Measurements from ENCODE around the gene ERP29.
"Not testable (repeated sequence)": the region's sequence is repeated elsewhere in the genome, so short reads cannot be mapped to it uniquely, and the experiment has no call there.

ERP29 gene

GRCh38 chr12:111993292-111994150 is 19.7 kb upstream of the ERP29 start:
- TF ChIP-seq CTCF (IDR thresholded peaks at IDR 0.05; ENCODE audit: control insufficient read depth, insufficient read depth, low read depth, low read length, missing control alignments), result no peak
- H3K4me3 ChIP-seq (ENCODE audit: control insufficient read depth, low read depth, low read length), result no peak overlapping the region
- no peak for DNase-seq (ENCODE audit: low read depth)

GRCh38 chr12:111994211-111995111 is 18.8 kb upstream of the ERP29 start:
- not testable (repeated sequence) for H3K4me3 ChIP-seq (ENCODE audit: control insufficient read depth, low read depth, low read length); DNase-seq (ENCODE audit: low read depth)

GRCh38 chr12:111995782-111996480 is 17.3 kb upstream of the ERP29 start:
- DNase-seq (ENCODE audit: low read depth), result no peak
- H3K4me3 ChIP-seq (ENCODE audit: control insufficient read depth, low read depth, low read length), result no peak overlapping the region
- no peak for TF ChIP-seq CTCF (IDR thresholded peaks at IDR 0.05; ENCODE audit: control insufficient read depth, insufficient read depth, low read depth, low read length, missing control alignments)

GRCh38 chr12:111997300-111997699 is 15.9 kb upstream of the ERP29 start:
- H3K4me3 ChIP-seq (ENCODE audit: control insufficient read depth, low read depth, low read length), result no peak overlapping the region
- no peak for DNase-seq (ENCODE audit: low read depth)
- TF ChIP-seq CTCF (IDR thresholded peaks at IDR 0.05; ENCODE audit: control insufficient read depth, insufficient read depth, low read depth, low read length, missing control alignments), result no peak

- no peak for TF ChIP-seq CTCF (IDR thresholded peaks at IDR 0.05; ENCODE audit: control insufficient read depth, insufficient read depth, low read depth, low read length, missing control alignments)
- no peak overlapping the region for H3K4me3 ChIP-seq (ENCODE audit: control insufficient read depth, low read depth, low read length)
- no peak for DNase-seq (ENCODE audit: low read depth)
These were observed 15.2 kb upstream of the ERP29 start for GRCh38 chr12:111998015-111998414.

GRCh38 chr12:111999129-111999528 is 14.1 kb upstream of the ERP29 start:
- not testable (repeated sequence) for DNase-seq (ENCODE audit: low read depth); H3K4me3 ChIP-seq (ENCODE audit: control insufficient read depth, low read depth, low read length)

GRCh38 chr12:112000820-112001219 is 12.4 kb upstream of the ERP29 start:
- DNase-seq (ENCODE audit: low read depth), result no peak
- TF ChIP-seq CTCF (IDR thresholded peaks at IDR 0.05; ENCODE audit: control insufficient read depth, insufficient read depth, low read depth, low read length, missing control alignments), result no peak
- no peak overlapping the region for H3K4me3 ChIP-seq (ENCODE audit: control insufficient read depth, low read depth, low read length)

Data from AG09309 (cell line).